ENCODE data around the gene PRSS3.
"Not testable (repeated sequence)": the region's sequence is repeated elsewhere in the genome, so short reads cannot be mapped to it uniquely, and the experiment has no call there.

The PRSS3 gene

GRCh38 chr9:33818847-33819500 is 23.6 kb downstream of the PRSS3 start:
- DNase-seq, result no peak

GRCh38 chr9:33820231-33820745 is 24.9 kb downstream of the PRSS3 start:
- no peak for DNase-seq

- DNase-seq, result no peak
Observed at GRCh38 chr9:33823801-33824200, 28.4 kb downstream of the PRSS3 start.

GRCh38 chr9:33827285-33827684 is 31.9 kb downstream of the PRSS3 start:
- not testable (repeated sequence) for DNase-seq

GRCh38 chr9:33829641-33830230 is 34.4 kb downstream of the PRSS3 start:
- DNase-seq, result not testable (repeated sequence)

- DNase-seq, result no peak
Observed at GRCh38 chr9:33835625-33836260, 40.4 kb downstream of the PRSS3 start.

- DNase-seq, result not testable (repeated sequence)
Observed at GRCh38 chr9:33836261-33836660, 40.9 kb downstream of the PRSS3 start.

- no peak for DNase-seq
Observed at GRCh38 chr9:33837138-33837537, 41.8 kb downstream of the PRSS3 start.

- DNase-seq, result no peak
Observed at GRCh38 chr9:33840381-33840780, 45.0 kb downstream of the PRSS3 start.

GRCh38 chr9:33843312-33843961 is 48.1 kb downstream of the PRSS3 start:
- no peak for DNase-seq

GRCh38 chr9:33846231-33846630 is 50.9 kb downstream of the PRSS3 start:
- no peak for DNase-seq

GRCh38 chr9:33847894-33848205 is 52.5 kb downstream of the PRSS3 start:
- DNase-seq, result not testable (repeated sequence)
